NCI-H1092 treated with DMSO at 0.1 percent for 48 hours (cell line): Measurements from ENCODE around the gene MVP.
"Not testable (repeated sequence)": the region's sequence is repeated elsewhere in the genome, so short reads cannot be mapped to it uniquely, and the experiment has no call there.

Experiments used
- DNase-seq: peaks from one replicate; lab custom pipeline; 2025; lab: John Stamatoyannopoulos, UW

The MVP gene

GRCh38 chr16:29820271-29820701, at the start of gene MVP:
Gene MVP, plus strand, starts transcription at chr16:29820462. Its CDS starts 10,088 bp downstream, at chr16:29830550.
- DNase-seq, result no peak

GRCh38 chr16:29772330-29772729, 47.9 kb upstream of the MVP start:
- not testable (repeated sequence) for DNase-seq

GRCh38 chr16:29774730-29775129, 45.5 kb upstream of the MVP start:
- no peak for DNase-seq

GRCh38 chr16:29775742-29776408, 44.4 kb upstream of the MVP start:
- no peak for DNase-seq

- no peak for DNase-seq
Measured at GRCh38 chr16:29777576-29778350, 42.5 kb upstream of the MVP start, which contains the start of gene ZG16. Gene ZG16, plus strand, starts transcription at chr16:29778256. Its CDS starts 1,011 bp downstream, at chr16:29779267.

- no peak for DNase-seq
Measured at GRCh38 chr16:29779474-29779873, 40.8 kb upstream of the MVP start.

GRCh38 chr16:29783094-29783953, 36.9 kb upstream of the MVP start:
- DNase-seq, result not testable (repeated sequence)

- DNase-seq, result no peak
Measured at GRCh38 chr16:29784157-29784556, 36.1 kb upstream of the MVP start.

- DNase-seq, result no peak
Measured at GRCh38 chr16:29784901-29785500, 35.3 kb upstream of the MVP start.

GRCh38 chr16:29787155-29787554, 33.1 kb upstream of the MVP start:
- DNase-seq, result not testable (repeated sequence)

- no peak for DNase-seq
Measured at GRCh38 chr16:29789775-29790182, 30.5 kb upstream of the MVP start.

GRCh38 chr16:29790183-29790948, 29.9 kb upstream of the MVP start, which contains the start of gene KIF22:
Gene KIF22, plus strand, starts transcription at chr16:29790751. Its CDS starts 9 bp downstream, at chr16:29790760.
- DNase-seq, result peak; percentile 98

- peak; percentile 13 for DNase-seq
Measured at GRCh38 chr16:29790949-29791844, 29.1 kb upstream of the MVP start.

- DNase-seq, result no peak
Measured at GRCh38 chr16:29791845-29792807, 28.1 kb upstream of the MVP start.

GRCh38 chr16:29793153-29793552, 27.1 kb upstream of the MVP start:
- DNase-seq, result not testable (repeated sequence)

- no peak for DNase-seq
Measured at GRCh38 chr16:29794231-29794710, 26.0 kb upstream of the MVP start.

- DNase-seq, result no peak
Measured at GRCh38 chr16:29802416-29802935, 17.8 kb upstream of the MVP start.

- DNase-seq, result no peak
Measured at GRCh38 chr16:29804020-29804419, 16.2 kb upstream of the MVP start.
